ENCODE measurements around the gene MOB3C.

The MOB3C gene

DNA sequence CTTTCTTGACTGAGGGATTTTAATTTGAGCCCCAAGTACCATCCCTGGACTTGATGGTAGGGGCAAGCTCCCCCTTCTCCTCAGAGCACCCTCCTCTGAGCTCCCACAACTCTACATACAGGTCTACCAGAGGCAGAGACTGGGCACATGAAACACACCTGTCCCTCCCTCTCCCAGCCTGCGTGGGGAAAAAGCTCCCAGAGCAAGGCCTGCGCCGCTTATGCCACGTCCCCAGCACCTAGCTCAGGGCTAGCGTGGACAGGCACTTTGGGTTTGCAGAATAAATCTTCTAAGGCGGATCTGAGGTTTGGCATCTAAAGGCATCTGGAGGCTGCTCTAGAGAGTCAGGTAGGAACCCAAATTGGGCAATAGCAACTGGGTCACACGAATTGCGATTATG lies 57.6 kb downstream of the MOB3C start:
- no peak overlapping the region for H2AFZ ChIP-seq (ENCODE audit: low read length)
- H3K36me3 ChIP-seq (replicated peaks; ENCODE audit: insufficient read depth, low read length) = no peaks in the 10 kb centered on the region
- no peaks in the 10 kb centered on the region for H3K79me2 ChIP-seq (ENCODE audit: low read length)
- H3K27me3 ChIP-seq (replicated peaks; ENCODE audit: insufficient read depth, low read length) = no peaks in the 10 kb centered on the region
- no peaks in the 10 kb centered on the region for H3K9me3 ChIP-seq (replicated peaks; ENCODE audit: insufficient read depth, low read length)
- DNase-seq = no peak
- H3K27ac ChIP-seq (ENCODE audit: low read length) = no peak overlapping the region
- no peak overlapping the region for H3K9ac ChIP-seq (ENCODE audit: low read length)
- no peaks in the 10 kb centered on the region for H3K4me1 ChIP-seq (ENCODE audit: low read length)
- no peaks in the 10 kb centered on the region for H4K20me1 ChIP-seq (ENCODE audit: insufficient read depth, low read length)
- H3K9me2 ChIP-seq (replicated peaks; ENCODE audit: insufficient read depth, low read length) = no peaks in the 10 kb centered on the region
- no peaks in the 10 kb centered on the region for H3F3A ChIP-seq (ENCODE audit: insufficient read depth, low read length)
- TF ChIP-seq EZH2phosphoT487 (IDR thresholded peaks at IDR 0.05; ENCODE audit: low read length) = no peak
- no peak for TF ChIP-seq EZH2 (optimal IDR thresholded peaks at IDR 0.05; ENCODE audit: low read depth, low read length)
- no peak for TF ChIP-seq CTCF (IDR thresholded peaks at IDR 0.05; ENCODE audit: low read length)
- H3K4me3 ChIP-seq (ENCODE audit: low read length) = no peak overlapping the region
- H3K4me2 ChIP-seq (ENCODE audit: low read depth, low read length) = no peak overlapping the region

DNA sequence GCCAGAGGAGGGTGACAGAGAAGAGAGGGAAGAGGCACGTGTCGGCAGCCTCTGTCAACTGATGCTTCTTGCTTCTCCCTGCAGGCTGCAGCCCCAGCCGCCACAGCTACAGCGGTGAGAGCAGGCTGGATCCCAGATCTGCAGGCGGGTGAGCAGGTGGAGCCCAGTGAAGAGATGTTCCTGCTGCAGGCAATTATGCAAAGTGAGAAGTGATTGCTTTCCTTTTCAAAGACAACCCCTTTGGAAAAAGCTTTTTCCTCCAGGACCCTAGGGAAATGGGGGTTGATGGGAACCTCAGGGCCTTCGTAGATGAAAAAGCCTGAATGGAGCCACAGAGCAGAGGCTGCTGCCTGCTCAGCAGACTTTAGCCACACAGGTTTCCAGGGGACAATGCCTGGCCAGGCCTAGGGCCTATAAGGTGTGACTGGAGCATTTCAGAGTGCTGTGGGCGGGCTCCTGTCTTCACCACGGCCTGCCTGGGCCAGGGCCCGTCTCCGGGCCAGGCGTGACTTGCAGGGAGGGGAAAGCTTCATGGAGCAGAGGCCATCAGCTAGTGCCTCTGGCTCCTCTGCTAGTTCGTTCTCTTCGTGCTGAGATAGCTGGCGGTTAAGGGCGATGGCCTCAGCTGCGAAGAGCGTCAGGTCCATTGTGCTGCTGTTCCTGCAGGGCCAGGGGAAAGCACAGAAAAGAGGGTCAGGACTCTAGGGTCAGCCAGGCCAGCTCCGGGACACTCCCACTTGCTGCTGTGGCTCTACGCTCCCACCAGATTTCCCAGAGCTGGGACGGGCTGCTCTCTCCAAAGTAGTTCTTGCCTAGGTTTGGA lies 58.3 kb downstream of the MOB3C start:
- DNase-seq = no peak
- H3K9ac ChIP-seq (ENCODE audit: low read length) = no peak overlapping the region

More for the DNA sequence above, 58.3 kb downstream of the MOB3C start:
- H3K4me2 ChIP-seq (ENCODE audit: low read depth, low read length) = no peak overlapping the region
- no peaks in the 10 kb centered on the region for H3K4me1 ChIP-seq (ENCODE audit: low read length)
- no peaks in the 10 kb centered on the region for H3K79me2 ChIP-seq (ENCODE audit: low read length)
- no peaks in the 10 kb centered on the region for H3K9me3 ChIP-seq (replicated peaks; ENCODE audit: insufficient read depth, low read length)
- no peaks in the 10 kb centered on the region for H4K20me1 ChIP-seq (ENCODE audit: insufficient read depth, low read length)
- H3K4me3 ChIP-seq (ENCODE audit: low read length) = no peak overlapping the region
- no peak overlapping the region for H2AFZ ChIP-seq (ENCODE audit: low read length)
- no peak overlapping the region for H3K27ac ChIP-seq (ENCODE audit: low read length)
- H3F3A ChIP-seq (ENCODE audit: insufficient read depth, low read length) = no peaks in the 10 kb centered on the region
- no peaks in the 10 kb centered on the region for H3K9me2 ChIP-seq (replicated peaks; ENCODE audit: insufficient read depth, low read length)
- no peaks in the 10 kb centered on the region for H3K27me3 ChIP-seq (replicated peaks; ENCODE audit: insufficient read depth, low read length)
- TF ChIP-seq CTCF (IDR thresholded peaks at IDR 0.05; ENCODE audit: low read length) (no peak), EZH2 (optimal IDR thresholded peaks at IDR 0.05; ENCODE audit: low read depth, low read length) (no peak), EZH2phosphoT487 (IDR thresholded peaks at IDR 0.05; ENCODE audit: low read length) (no peak)
- no peaks in the 10 kb centered on the region for H3K36me3 ChIP-seq (replicated peaks; ENCODE audit: insufficient read depth, low read length)
